Measurements from ENCODE around the gene ANKRD33.

The ANKRD33 gene

DNA sequence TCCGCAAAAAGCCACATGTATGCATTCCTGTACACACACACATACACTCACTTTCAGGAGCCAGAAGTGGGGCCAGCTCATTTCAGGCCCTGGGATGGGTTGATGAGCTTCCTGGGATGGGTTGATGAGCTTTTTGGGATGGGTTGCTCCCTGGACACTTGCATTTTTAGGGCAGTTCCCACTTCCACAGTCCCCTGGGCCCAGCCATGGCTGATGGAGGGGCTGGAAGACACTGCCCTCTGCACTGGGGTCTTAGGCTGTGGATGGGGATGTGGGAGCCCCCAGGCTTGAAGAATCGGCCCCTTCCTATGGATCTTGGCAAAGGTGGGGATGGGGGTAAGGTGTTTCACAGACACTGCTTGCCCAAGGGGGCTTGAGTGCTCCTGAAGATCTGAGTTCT is 32.1 kb downstream of the ANKRD33 start:
- no peak for DNase-seq
- TF ChIP-seq EZH2phosphoT487 (IDR thresholded peaks at IDR 0.05; ENCODE audit: low read length) (no peak), EZH2 (optimal IDR thresholded peaks at IDR 0.05; ENCODE audit: low read depth, low read length) (no peak)
- TF ChIP-seq, protein P1, sequence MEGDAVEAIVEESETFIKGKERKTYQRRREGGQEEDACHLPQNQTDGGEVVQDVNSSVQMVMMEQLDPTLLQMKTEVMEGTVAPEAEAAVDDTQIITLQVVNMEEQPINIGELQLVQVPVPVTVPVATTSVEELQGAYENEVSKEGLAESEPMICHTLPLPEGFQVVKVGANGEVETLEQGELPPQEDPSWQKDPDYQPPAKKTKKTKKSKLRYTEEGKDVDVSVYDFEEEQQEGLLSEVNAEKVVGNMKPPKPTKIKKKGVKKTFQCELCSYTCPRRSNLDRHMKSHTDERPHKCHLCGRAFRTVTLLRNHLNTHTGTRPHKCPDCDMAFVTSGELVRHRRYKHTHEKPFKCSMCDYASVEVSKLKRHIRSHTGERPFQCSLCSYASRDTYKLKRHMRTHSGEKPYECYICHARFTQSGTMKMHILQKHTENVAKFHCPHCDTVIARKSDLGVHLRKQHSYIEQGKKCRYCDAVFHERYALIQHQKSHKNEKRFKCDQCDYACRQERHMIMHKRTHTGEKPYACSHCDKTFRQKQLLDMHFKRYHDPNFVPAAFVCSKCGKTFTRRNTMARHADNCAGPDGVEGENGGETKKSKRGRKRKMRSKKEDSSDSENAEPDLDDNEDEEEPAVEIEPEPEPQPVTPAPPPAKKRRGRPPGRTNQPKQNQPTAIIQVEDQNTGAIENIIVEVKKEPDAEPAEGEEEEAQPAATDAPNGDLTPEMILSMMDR (IDR thresholded peaks at IDR 0.05; ENCODE audit: low read length), result no peak
- no peak overlapping the region for H3K4me2 ChIP-seq (ENCODE audit: low read depth, low read length)

DNA sequence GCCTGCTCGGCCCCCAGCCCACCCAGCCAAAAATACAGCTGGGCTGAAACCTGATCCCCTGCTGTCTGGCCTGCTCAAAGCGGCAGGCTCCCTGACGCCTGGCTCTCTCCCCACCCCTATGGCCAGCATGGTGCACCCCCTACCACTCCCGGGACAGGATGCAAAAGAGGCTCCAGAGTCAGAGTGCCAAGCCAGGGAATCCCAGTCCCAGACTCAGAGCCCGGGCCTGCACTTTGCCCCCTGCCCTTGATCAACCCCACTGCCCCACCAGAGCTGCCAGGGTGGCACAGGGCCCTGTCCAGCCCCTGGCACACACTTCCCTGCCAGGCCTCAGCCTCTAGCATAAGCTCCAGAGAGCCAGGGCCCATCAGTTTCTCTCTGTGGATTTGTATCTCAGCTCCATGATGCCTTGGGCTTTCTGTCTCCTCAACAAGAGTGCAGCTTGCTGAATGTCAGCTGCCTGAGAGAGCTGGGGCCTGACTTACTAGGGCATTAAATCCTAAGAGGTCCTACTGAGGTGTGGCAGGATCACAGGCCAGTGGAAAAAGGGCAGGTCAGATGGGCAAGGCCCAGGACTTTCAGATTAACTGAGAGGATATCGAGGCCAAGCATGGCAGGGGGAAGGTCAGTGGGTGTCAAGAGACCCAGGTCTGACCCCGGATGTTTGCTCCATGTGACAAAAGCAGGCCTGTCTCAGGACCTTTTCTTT is 33.3 kb downstream of the ANKRD33 start:
- Histone ChIP-seq H3F3A (ENCODE audit: insufficient read depth, low read length) (no peaks in the 10 kb centered on the region), H3K9me3 (replicated peaks; ENCODE audit: insufficient read depth, low read length) (no peaks in the 10 kb centered on the region), H3K27ac (ENCODE audit: low read length) (no peak overlapping the region), H3K79me2 (ENCODE audit: low read length) (no peaks in the 10 kb centered on the region), H3K36me3 (replicated peaks; ENCODE audit: insufficient read depth, low read length) (no peaks in the 10 kb centered on the region), H3K9me2 (replicated peaks; ENCODE audit: insufficient read depth, low read length) (no peaks in the 10 kb centered on the region), H3K4me3 (ENCODE audit: low read length) (no peak overlapping the region), H3K4me1 (ENCODE audit: low read length) (peaks cover 5% of the 10 kb centered on the region), H3K9ac (ENCODE audit: low read length) (no peak overlapping the region), H2AFZ (ENCODE audit: low read length) (no peak overlapping the region), H4K20me1 (ENCODE audit: insufficient read depth, low read length) (no peaks in the 10 kb centered on the region), H3K27me3 (replicated peaks; ENCODE audit: insufficient read depth, low read length) (no peaks in the 10 kb centered on the region), H3K4me2 (ENCODE audit: low read depth, low read length) (no peak overlapping the region)
- DNase-seq, result no peak
- TF ChIP-seq, protein P1 (IDR thresholded peaks at IDR 0.05; ENCODE audit: low read length), result no peak
- TF ChIP-seq EZH2 (optimal IDR thresholded peaks at IDR 0.05; ENCODE audit: low read depth, low read length), result no peak
- no peak for TF ChIP-seq EZH2phosphoT487 (IDR thresholded peaks at IDR 0.05; ENCODE audit: low read length)

More for the DNA sequence above, 32.1 kb downstream of the ANKRD33 start:
- Histone ChIP-seq H2AFZ (ENCODE audit: low read length) (no peak overlapping the region), H4K20me1 (ENCODE audit: insufficient read depth, low read length) (no peaks in the 10 kb centered on the region), H3K9me2 (replicated peaks; ENCODE audit: insufficient read depth, low read length) (no peaks in the 10 kb centered on the region), H3K79me2 (ENCODE audit: low read length) (no peaks in the 10 kb centered on the region), H3K27me3 (replicated peaks; ENCODE audit: insufficient read depth, low read length) (no peaks in the 10 kb centered on the region), H3K9me3 (replicated peaks; ENCODE audit: insufficient read depth, low read length) (no peaks in the 10 kb centered on the region), H3K27ac (ENCODE audit: low read length) (no peak overlapping the region), H3K4me1 (ENCODE audit: low read length) (peaks cover 5% of the 10 kb centered on the region), H3F3A (ENCODE audit: insufficient read depth, low read length) (no peaks in the 10 kb centered on the region), H3K4me3 (ENCODE audit: low read length) (no peak overlapping the region), H3K9ac (ENCODE audit: low read length) (no peak overlapping the region), H3K36me3 (replicated peaks; ENCODE audit: insufficient read depth, low read length) (no peaks in the 10 kb centered on the region)

DNA sequence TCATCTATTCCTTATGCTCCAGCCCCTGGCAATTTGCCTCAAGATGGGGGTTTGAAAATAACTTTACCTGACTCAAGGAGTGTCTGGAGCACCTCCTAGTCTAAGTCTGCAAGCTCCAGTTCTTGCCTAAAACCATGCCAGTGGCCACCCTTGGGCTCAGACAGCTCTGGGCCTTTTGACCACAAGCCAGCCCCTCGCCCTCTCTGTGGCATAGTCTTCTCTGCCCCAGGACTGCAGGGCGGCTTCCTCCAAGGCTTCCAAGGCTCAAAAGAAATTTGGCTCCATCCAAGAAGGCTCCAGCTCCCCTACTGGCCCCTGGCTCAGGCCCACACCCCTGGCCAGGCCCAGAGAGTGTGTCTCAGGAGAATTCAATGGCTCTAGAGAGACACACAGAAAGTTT is 34.2 kb downstream of the ANKRD33 start:
- H3K4me2 ChIP-seq (ENCODE audit: low read depth, low read length), result no peak overlapping the region
- no peaks in the 10 kb centered on the region for H3F3A ChIP-seq (ENCODE audit: insufficient read depth, low read length)
- no peak overlapping the region for H2AFZ ChIP-seq (ENCODE audit: low read length)
- H3K4me1 ChIP-seq (ENCODE audit: low read length), result peaks cover 5% of the 10 kb centered on the region
- H3K36me3 ChIP-seq (replicated peaks; ENCODE audit: insufficient read depth, low read length), result no peaks in the 10 kb centered on the region
- no peaks in the 10 kb centered on the region for H3K79me2 ChIP-seq (ENCODE audit: low read length)
- no peaks in the 10 kb centered on the region for H3K27me3 ChIP-seq (replicated peaks; ENCODE audit: insufficient read depth, low read length)
- no peak overlapping the region for H3K9ac ChIP-seq (ENCODE audit: low read length)
- H3K4me3 ChIP-seq (ENCODE audit: low read length), result no peak overlapping the region
- no peaks in the 10 kb centered on the region for H3K9me3 ChIP-seq (replicated peaks; ENCODE audit: insufficient read depth, low read length)
- no peak overlapping the region for H3K27ac ChIP-seq (ENCODE audit: low read length)
- TF ChIP-seq, protein P1 (IDR thresholded peaks at IDR 0.05; ENCODE audit: low read length), result no peak
- TF ChIP-seq EZH2 (optimal IDR thresholded peaks at IDR 0.05; ENCODE audit: low read depth, low read length) (no peak), EZH2phosphoT487 (IDR thresholded peaks at IDR 0.05; ENCODE audit: low read length) (no peak)
- no peaks in the 10 kb centered on the region for H4K20me1 ChIP-seq (ENCODE audit: insufficient read depth, low read length)
- DNase-seq, result no peak
- H3K9me2 ChIP-seq (replicated peaks; ENCODE audit: insufficient read depth, low read length), result no peaks in the 10 kb centered on the region
